HUES48 (cell line): ENCODE data around the gene INHBE.
"Not testable (repeated sequence)": the region's sequence is repeated elsewhere in the genome, so short reads cannot be mapped to it uniquely, and the experiment has no call there.

ENCODE experiments used
- H3K27ac ChIP-seq: one replicate; pipeline ENCODE4 v1.7.0; 2013; ENCODE audit warnings: low read depth, low read length, inconsistent platforms
- H3K27me3 ChIP-seq: 2 replicates; pipeline ENCODE4 v1.6.1; 2013; ENCODE audit warnings: mild to moderate bottlenecking, low read length; ENCODE audit not compliant: control insufficient read depth, insufficient read depth
- H3K36me3 ChIP-seq: 2 replicates; pipeline ENCODE4 v1.6.1; 2013; ENCODE audit warnings: low read length; ENCODE audit not compliant: control insufficient read depth, insufficient read depth
- H3K4me1 ChIP-seq: 2 replicates; pipeline ENCODE4 v1.6.1; 2013; ENCODE audit warnings: mild to moderate bottlenecking, low read length; ENCODE audit not compliant: control insufficient read depth, insufficient read depth
- H3K4me3 ChIP-seq: 2 replicates; pipeline ENCODE4 v1.5.1; 2013; ENCODE audit warnings: mild to moderate bottlenecking, low read depth, low read length
- H3K9ac ChIP-seq: 2 replicates; pipeline ENCODE4 v1.6.1; 2013; ENCODE audit warnings: mild to moderate bottlenecking, low read depth, low read length, moderate library complexity
- H3K9me3 ChIP-seq: 2 replicates; pipeline ENCODE4 v1.6.1; 2013; ENCODE audit warnings: low read length; ENCODE audit not compliant: control insufficient read depth, insufficient read depth

INHBE gene

GRCh38 chr12:57454566-57455373 lies at the start of gene INHBE:
TSS of gene INHBE (plus strand) at chr12:57455307. CDS start at chr12:57455537, 230 bp downstream.
- Histone ChIP-seq H3K9ac (peak within 1 kb of the TSS; percentile 51), H3K27ac (peak within 1 kb of the TSS; percentile 73), H3K4me3 (peak within 1 kb of the TSS; percentile 47), H3K9me3 (no peaks in the 10 kb centered on the region), H3K36me3 (no peaks in the 10 kb centered on the region), H3K4me1 (peaks cover 39% of the 10 kb centered on the region), H3K27me3 (no peaks in the 10 kb centered on the region)

GRCh38 chr12:57410534-57410933 lies 44.6 kb upstream of the INHBE start:
- peaks cover 8% of the 10 kb centered on the region for H3K4me1 ChIP-seq
- H3K4me3 ChIP-seq = no peak overlapping the region
- no peaks in the 10 kb centered on the region for H3K27me3 ChIP-seq
- no peaks in the 10 kb centered on the region for H3K36me3 ChIP-seq
- no peaks in the 10 kb centered on the region for H3K9me3 ChIP-seq
- H3K9ac ChIP-seq = no peak overlapping the region
- no peak overlapping the region for H3K27ac ChIP-seq

- H3K9me3 ChIP-seq, H3K27me3 ChIP-seq, H3K36me3 ChIP-seq, H3K9ac ChIP-seq, H3K27ac ChIP-seq, H3K4me3 ChIP-seq: not testable (repeated sequence)
- peaks cover 11% of the 10 kb centered on the region for H3K4me1 ChIP-seq
These were observed 40.9 kb upstream of the INHBE start for GRCh38 chr12:57414160-57414559.

- no peaks in the 10 kb centered on the region for H3K9me3 ChIP-seq
- H3K4me1 ChIP-seq = peaks cover 11% of the 10 kb centered on the region
- no peaks in the 10 kb centered on the region for H3K36me3 ChIP-seq
- no peak overlapping the region for H3K9ac ChIP-seq
- H3K27me3 ChIP-seq = no peaks in the 10 kb centered on the region
- H3K27ac ChIP-seq = no peak overlapping the region
- no peak overlapping the region for H3K4me3 ChIP-seq
These were observed 40.0 kb upstream of the INHBE start for GRCh38 chr12:57415088-57415487.

GRCh38 chr12:57416039-57416996 lies 38.8 kb upstream of the INHBE start:
- Histone ChIP-seq H3K27me3 (no peaks in the 10 kb centered on the region), H3K36me3 (no peaks in the 10 kb centered on the region), H3K9me3 (no peaks in the 10 kb centered on the region), H3K4me1 (peaks cover 11% of the 10 kb centered on the region), H3K4me3 (no peak overlapping the region), H3K9ac (no peak overlapping the region), H3K27ac (no peak overlapping the region)

GRCh38 chr12:57418255-57418654 lies 36.9 kb upstream of the INHBE start:
- Histone ChIP-seq H3K4me1 (peaks cover 11% of the 10 kb centered on the region), H3K9ac (no peak overlapping the region), H3K4me3 (no peak overlapping the region), H3K36me3 (peaks cover 5% of the 10 kb centered on the region; the same call in 1 of the 2 replicates), H3K27me3 (no peaks in the 10 kb centered on the region), H3K27ac (no peak overlapping the region), H3K9me3 (no peaks in the 10 kb centered on the region)

- no peak overlapping the region for H3K27ac ChIP-seq
- no peaks in the 10 kb centered on the region for H3K9me3 ChIP-seq
- H3K36me3 ChIP-seq = peaks cover 5% of the 10 kb centered on the region; the same call in 1 of the 2 replicates
- H3K27me3 ChIP-seq = no peaks in the 10 kb centered on the region
- no peak overlapping the region for H3K9ac ChIP-seq
- peaks cover 11% of the 10 kb centered on the region for H3K4me1 ChIP-seq
- no peak overlapping the region for H3K4me3 ChIP-seq
These were observed 35.6 kb upstream of the INHBE start for GRCh38 chr12:57419495-57419894.

- no peak overlapping the region for H3K27ac ChIP-seq
- no peak overlapping the region for H3K4me3 ChIP-seq
- H3K9ac ChIP-seq = no peak overlapping the region
- H3K27me3 ChIP-seq = no peaks in the 10 kb centered on the region
- no peaks in the 10 kb centered on the region for H3K9me3 ChIP-seq
- peaks cover 3% of the 10 kb centered on the region for H3K4me1 ChIP-seq
- peaks cover 5% of the 10 kb centered on the region; the same call in 1 of the 2 replicates for H3K36me3 ChIP-seq
These were observed 34.6 kb upstream of the INHBE start for GRCh38 chr12:57420482-57420881.

GRCh38 chr12:57426948-57427347 lies 28.2 kb upstream of the INHBE start:
- H3K9me3 ChIP-seq, H3K36me3 ChIP-seq, H3K27me3 ChIP-seq, H3K27ac ChIP-seq, H3K9ac ChIP-seq, H3K4me3 ChIP-seq: not testable (repeated sequence)
- H3K4me1 ChIP-seq = peaks cover 14% of the 10 kb centered on the region

GRCh38 chr12:57428965-57429364 lies 26.1 kb upstream of the INHBE start:
- Histone ChIP-seq H3K4me1 (peaks cover 14% of the 10 kb centered on the region), H3K36me3 (no peaks in the 10 kb centered on the region), H3K9me3 (no peaks in the 10 kb centered on the region), H3K27me3 (no peaks in the 10 kb centered on the region), H3K4me3 (peak overlapping the region; percentile 66), H3K27ac (no peak overlapping the region), H3K9ac (no peak overlapping the region)
